ENCODE data around the gene L1CAM.

Gene L1CAM

DNA sequence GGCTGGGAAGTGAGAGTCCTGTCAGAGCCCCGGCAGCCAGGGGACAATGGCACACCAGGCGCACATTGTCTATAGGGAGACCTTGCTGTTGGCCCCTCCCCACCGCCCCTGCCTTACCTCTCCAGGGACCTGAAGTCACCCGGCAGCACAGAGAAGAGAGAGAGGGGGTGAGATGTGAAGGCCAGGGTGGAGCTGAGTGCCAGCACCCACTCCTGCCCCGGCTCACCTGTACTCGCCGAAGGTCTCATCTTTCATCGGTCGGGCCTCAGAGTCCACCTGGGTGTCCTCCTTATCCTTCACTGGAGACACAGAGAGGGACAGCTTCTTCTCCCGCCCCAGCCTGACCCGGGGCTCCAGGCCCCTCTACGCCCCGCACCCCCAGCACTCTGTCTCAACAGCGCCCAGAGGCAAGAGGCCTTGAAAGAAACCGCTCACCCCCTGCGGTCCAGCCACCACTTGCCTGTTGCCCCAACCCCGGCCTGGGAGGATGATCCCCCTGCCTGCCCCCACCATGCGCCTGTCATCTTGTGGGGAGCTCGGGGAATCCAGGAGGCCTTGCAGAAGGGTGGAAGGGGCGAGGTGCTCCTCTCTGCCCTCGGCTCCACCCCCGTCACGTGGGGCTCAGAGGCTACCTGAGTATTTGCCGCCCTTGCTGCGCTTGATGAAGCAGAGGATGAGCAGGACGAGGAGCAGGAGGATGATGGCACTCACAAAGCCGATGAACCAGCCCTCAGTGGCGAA, 22.6 kb downstream of the L1CAM start:
- no peak for DNase-seq

DNA sequence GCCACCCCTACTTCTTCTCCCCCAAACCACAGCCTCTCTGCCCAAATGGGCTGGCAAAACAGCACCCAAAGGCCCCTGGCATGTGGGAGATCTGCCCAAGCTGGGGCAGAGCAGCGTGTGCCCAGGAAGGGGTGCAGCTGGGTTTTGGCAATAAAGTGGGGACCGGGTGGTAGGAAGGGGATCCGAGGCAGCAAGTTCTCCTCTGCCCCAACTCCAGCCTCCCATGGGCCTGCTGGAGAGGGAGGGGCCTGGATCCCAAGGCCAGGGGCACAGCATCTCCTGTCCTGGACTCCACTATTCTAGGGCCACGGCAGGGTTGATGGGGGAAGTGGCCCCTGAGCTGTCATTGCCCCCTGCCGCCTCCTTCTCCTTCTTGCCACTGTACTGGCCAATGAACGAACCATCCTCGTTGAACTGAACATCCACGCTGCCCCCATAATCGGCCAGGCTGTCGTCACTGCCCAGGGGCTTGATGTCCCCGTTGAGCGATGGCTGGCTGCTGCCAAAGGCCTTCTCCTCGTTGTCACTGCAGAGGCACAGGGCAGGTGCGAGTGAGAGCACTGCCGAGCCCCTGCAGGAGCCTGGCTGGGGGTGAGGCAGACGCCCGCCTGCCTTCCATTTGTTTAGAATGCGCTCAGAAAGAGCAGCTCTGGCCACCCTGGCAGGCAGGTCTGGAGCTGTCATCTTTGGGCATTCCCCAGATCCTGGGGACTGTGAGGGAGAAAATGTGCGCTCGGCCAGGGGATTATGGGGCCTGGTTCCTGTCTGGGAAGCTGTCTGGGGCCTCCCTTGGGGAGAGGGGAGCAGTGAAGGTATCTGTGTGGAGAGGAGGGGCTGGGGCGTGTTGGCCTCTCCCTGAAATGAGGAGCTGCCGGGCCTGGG, 23.4 kb downstream of the L1CAM start:
- DNase-seq = no peak

DNA sequence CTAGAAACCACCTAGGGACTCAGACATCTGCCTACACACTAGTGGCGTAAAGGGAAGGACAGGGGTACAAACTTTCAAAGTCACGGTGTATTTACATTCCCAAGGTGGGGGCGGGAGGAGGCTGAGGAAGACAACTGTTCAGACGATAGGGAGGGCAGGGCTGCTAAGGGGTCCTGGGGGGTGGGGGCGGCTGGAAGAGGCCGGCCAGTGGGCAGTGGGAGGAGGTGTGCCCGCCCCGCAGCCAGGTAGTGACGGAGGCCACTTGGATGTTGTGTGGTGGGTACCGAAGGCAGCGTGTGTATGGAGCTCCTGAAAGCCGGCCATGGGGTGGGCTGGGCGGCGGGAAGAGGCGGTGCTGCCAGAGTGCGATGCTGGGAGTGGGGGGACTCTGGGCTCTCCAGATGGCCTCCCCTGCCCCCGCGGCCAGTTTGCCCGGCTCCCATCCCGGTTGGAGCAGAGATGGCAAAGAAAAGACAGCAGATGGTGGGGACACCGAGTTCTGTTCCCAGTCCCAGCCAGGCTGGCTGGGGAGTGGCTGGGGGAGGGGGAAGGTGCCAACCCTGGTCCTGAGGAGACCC, 24.2 kb downstream of the L1CAM start:
- DNase-seq = no peak

DNA sequence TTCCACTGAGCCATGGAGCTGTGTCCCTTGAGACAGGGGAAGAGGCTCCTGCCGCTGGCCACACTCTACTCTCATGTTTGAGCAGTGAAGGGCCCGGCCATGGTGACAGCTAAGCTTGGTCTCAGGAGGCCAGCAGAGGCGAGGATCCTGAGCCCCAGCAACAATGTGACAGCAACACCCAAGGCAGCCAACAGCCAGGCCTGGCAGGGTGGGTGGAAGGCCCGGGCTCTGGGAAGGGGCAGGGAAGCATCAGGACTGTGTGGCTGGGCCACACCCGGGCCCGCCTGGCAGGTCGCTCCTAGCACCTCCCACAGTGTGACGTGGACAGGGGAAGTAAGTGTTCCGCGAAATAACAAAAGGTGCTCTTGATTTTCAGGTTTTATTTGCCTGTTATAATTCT, 24.8 kb downstream of the L1CAM start:
- no peak for DNase-seq

DNA sequence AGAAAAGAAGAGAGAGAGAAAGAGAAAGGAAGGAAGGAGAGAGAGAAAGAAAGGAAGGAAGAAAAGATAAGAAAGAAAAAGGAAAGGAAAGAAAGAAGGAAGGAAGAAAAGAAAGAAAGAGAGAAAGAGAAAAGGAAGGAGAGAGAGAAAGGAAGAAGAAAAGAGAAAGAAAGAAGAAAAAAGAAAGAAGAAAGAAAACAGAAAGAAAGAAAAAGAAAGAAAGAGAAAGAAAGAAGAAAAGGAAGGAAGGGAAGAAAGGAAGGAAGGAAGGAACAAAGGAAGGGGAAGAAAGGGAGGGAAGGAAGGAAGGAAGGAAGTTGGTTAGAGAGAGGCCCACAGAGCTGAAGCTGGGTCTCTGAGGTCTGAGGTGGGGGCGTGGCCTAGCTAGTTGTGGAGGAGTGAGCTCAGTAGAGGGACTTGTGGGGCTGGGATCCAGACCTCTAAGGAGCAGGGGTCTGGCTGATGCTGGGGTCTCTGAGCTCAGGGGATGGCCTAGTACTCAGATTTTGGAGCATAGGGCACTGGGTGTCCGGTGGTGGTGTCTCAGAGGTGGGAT, 28.5 kb downstream of the L1CAM start:
- no peak for DNase-seq

DNA sequence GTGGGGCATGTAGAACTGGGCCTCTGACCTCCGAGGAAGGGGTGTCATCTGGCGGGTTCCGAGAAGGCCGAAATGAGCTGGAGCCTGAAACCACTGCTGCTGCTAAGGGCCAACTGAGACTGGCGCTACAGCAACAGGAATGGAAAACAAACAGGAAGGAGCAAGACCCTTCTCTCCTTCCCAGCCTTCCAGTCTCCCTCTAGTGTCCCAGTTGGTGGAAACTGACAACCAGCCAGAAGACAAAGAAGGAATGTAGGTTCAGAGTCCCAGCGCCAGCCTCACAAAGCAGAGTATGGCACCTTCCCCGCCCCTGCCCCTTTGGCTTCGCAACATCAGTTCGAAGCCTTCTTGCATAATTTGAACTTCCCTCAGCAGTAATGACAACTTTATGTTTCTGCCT, 31.3 kb downstream of the L1CAM start:
- no peak for DNase-seq

DNA sequence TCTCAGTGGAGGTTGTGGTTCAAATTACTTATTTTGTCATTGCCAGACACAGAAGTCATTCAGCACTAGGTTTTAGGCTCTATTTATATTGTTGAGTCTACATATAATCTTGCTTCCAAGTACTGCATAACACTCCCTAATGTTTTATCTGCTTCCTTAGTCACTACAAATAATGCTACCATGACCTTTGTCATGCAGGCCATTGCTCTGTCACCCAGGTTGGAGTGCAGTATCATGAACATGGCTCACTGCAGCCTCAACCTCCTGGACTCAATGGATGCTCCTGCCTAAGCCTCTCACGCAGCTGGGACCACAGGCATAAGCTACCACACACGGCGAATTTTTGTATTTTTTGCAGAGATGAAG, 32.1 kb downstream of the L1CAM start:
- no peak for DNase-seq

DNA sequence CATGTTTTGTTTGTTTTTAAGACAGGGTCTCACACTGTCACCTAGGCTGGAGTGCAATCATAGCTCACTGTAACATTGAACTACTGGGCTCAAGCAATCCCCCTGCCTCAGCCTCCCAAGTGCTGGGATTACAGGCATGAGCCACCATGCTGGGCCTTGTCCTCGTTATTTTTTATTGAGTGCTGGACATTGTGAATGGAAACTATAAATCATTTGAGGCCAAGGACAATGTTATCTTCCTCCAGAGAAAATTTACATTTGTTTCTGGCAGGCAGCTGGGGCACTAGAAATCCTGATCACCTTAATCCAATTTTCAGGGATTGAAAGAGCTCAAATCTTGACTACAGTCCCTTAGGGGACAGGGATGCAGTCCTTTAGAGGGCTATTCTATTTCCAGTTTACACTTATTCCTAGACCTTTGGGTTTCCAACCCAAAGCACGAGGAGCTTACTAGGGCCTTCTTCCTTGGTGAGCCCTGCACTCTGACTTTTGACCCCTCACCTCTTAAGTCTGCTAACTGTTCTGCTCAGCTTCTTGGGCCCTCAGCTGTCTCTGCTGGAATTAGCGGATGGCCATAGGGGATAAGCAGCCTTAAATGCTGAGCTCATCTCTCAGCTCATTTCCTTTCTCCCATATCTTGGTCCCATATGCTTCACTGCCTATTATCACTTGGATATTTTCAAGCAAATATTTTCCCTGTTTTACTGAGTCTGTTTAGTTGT, 32.6 kb downstream of the L1CAM start:
- DNase-seq = no peak

DNA sequence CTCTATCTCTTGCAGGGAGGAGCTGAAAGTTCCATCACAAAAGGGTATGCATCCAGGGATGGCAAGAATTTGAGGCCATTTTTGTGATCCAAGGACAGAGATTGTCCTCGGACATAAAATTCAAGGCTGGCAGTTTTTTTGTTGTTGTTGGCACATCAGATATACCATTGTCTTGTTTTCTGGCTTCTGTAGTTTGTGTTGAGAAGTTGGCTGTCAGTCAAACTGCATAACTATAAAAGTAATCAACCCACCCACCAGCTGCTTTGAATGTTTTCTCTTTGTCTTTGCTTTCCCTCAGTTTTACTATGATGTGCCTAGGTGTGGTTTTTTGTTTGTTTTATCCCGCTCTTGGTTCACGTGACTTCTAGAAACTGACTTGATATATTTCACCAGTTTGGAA, 34.0 kb downstream of the L1CAM start:
- DNase-seq = no peak

DNA sequence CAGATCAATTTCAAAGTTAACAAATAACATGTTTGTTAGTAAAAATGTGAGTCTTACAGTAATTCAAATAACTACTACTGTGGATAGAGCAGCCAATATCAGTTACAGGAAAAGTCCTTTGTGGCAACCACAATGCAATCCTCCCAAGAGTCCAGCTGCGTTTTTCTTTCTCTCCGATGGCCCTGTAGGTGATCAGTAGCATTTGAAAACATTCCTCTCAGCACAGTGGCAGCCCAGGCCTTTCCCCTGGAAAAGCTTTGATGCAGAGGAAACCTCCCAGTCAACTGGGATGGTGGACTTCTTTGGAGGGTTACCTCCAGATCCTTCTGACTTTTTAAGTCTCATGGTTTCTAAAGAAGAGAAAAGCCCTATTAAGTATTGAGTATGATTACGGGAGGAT, 37.6 kb downstream of the L1CAM start:
- DNase-seq = no peak

DNA sequence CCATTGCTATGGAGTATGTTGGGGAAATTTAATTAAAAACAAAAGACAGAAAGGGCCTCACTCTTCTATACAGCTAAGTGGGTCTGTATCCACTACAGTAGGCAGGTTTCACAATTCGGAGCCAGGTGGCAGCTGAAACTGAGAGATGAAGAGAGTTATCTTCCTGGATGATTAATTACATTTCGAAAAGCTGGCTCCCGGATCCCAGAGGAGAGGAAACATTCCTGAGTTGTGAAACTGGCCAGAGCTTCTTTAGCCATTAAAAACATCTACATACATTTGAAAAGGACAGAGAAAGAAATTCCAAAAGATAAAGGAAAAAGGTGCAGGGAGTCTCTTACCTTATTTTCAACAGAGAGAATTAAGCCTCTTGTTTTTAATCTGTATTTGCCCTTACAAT, 40.1 kb downstream of the L1CAM start:
- no peak for DNase-seq

DNA sequence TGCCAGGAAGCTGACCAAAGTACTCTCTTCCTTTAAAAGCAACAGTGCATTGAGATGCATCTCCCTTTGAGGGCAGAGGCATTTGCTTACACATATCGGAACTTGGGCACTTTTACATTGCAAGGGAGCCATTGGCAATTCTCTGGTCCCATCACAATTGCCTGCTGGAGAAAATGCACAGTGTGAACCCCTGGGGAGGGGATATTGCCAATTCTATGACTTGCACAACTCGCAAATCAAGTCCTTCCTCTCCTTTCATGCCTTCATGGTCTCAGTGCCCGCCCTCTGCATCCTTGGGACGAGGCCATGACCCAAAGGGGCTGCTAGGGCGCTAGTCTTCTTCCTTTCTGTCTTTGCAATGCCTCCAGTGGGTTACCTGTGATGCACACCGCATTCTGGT, 40.8 kb downstream of the L1CAM start:
- DNase-seq = no peak

DNA sequence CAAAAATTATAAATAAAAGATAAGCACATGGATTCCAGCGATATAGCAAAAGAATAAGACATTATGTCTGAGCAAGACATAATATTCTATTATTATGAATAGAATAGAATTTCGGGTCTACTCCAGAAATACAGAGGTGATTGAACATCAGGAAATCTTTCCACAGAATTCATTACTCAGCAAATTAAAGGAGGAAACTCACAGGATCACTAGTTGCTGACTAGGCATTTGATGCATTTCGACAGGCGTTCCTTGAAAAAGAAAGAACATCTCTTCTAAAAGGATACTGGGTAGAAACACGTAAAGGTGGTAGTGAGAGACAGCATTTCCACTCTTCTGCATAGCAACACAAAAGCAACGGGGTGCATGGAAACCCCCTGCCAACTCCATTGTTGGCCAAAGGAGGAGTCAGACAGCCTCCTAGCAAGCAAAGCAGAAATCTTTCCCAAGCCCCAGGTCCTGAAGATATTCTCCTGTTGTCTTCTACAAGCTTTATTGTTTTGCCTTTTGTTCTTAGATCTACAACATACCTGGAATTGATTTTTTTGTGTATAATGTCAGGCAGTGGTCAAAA, 41.4 kb downstream of the L1CAM start:
- DNase-seq = no peak

DNA sequence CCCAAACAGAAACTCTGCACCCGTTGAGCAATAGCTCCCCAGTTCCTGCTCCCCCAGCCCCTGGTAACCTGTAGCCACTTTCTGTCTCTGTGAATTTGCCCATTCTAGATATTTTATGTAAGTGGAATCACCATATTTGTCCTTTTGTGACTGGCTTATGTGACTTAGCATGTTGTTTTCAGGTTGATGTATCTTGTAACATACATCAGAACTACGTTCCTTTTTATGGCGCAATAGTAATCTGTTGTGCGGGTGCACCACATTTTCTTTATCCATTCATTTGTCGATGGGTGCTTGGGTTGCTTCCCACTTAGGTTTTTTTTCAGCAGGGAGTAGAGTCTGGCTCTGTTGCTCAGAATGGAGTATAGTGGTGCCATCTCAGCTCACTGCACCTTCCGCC, 49.1 kb downstream of the L1CAM start:
- DNase-seq = no peak

DNA sequence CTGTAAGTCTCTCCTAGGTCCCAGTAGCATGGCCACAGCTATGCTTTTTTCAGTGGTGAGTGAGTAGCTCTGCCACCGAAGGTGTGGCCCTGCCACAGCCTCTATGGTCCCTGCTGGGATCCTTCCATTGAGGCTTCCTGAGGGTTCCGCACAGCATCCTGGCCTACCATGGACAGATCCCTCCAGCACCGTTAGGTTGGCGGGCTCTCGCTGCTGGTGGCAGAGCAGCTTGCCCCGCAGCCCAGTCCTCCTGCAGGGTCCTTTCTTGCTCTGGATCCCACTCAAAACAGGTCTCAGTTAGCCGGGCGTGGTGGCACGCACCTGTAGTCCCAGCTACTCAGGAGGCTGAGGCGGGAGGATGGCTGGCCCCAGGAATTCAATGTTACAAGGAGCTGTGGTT, 53.2 kb downstream of the L1CAM start:
- no peak for DNase-seq

DNA sequence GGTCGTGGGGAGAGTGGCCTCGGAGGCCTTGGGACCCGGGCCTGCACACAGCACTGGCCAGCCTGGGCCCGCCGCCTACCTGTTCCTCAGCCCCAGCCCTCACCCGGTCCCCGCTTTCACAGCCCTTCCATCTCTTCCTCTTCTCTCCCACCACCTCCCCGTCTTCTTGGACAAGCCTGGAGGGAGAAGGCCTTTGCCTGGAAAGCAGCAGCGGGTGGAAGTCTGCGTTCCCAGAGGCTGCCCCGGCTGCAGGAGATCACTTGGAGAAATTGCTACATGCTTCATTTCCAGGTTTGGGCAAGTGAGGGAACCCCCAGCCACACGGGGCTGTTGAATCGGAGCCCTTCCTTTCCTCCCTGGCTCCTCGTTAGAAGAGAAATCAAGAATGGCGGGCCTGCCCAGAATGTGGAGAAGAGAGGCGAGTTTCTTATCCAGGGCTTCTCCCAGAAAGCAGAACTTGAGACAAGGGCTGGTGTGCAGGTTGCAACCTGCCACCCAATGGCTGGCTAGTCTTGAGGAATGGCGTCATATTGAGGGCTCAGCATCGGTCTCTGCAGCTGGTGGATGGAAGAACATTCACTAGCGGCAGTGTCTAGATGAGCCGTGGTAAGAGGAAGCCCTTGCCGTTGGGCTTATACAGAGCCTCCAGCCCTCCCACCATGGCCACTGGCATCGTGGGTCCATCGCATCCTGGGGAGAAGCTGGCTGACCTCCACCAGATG, 54.4 kb downstream of the L1CAM start:
- DNase-seq = no peak

DNA sequence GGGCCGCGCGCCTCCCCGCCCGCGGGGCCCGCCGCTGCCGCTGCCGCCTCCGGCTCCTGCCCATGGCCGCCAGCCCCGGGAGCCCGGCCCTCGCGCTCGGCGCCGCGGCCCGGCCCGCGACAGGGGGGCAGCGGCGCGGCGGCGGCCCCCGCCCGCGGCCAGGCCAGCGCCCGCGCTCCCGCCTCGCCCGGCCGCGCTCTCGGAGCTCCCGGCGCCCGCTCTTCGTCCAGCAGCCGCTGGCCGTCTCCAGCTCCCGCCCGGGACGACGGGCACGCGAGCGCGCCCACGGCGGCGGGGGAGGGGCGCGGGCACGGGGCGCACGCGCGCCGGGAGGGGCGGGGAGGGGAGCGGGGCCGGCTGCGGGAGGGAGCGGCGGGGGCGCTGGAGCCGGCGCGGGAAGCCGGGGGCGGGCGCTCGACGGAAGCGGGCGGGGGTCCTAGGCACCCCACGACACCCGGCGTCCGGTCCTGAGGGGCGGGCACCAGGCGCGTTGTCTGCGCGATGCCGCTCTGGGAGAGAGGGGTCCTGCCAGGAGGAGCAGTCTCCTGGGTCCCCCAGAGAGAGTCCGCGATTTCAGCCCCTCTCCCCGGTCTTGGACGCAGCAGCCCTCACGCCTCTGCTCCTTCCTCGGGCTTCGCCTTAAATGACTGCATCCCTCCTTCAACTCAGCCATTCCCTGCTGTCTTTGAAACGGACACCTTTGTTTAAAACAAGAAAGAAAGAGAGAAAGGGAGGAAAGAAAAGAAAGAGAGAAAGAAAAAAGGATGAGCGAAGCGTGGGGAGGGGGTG, 55.1 kb downstream of the L1CAM start:
- no peak for DNase-seq

DNA sequence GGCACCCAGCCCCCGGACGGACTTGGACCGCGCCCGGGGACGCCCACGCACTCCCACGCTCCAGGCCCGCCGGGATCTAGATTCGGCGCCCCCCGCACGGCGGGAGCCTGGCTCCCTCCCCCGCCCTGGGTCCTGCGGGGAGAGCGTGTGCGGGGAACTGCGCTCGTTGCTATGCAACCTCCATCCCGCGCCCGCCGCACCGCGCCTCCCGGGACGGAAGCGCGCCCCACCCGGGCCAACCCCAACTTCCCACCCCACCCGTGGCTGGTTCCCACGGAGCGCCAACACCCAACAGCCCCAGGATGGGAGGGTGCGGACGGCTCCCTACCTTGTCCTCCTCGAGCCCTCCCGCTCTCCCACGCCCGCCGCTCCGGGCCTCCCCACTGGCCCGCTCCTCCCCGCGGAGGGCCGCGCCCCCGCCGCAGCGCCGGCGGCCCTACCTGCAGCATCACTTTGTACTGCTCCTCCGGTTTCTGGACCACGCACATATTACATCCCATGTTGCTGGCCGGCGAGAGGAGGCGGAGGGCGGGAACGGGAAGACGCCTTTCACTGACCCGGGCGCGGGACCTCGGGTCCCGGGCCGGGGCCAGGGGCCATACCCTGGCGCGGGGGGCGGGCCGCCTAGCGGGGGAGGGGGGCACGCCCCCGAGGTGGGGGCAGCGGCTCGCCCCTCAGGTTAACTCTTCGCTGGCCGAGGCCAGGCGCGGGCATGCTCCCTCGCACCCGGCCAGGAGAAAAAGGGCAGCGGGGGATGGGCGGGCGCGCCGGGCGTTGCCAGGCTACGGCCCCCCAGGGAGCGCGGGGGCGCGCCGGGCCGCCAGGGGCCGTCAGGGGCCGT, 56.0 kb downstream of the L1CAM start, which contains the start of gene PDZD4:
PDZD4 (minus strand) TSS at position 746 of the 841 bp plus-strand sequence; CDS start at position 500, 246 bp downstream.
- DNase-seq = no peak

DNA sequence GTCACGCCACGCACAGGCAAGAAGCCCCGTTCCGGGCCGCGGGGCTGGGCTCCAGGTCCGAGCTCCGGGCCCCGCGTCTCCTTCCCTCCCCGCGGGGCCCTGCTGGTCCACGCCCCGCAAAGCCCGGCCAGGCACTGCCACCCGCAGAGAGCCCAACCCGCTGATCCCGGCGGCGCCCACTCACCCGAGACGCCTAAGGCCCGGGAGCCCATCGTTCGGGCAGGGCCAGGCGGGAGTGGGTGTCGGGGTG, 56.5 kb downstream of the L1CAM start:
- DNase-seq = no peak

Data from T-helper 1 cell (primary cell).